Stimulated activated CD4-positive, alpha-beta T cell treated with anti-CD3 and anti-CD28 coated beads, Interleukin-15, amount 100 ng/mL, for 1 hour (primary cell): Measurements from ENCODE around the gene TNNC1.

ENCODE experiments used
- DNase-seq, 2 donors: peaks; one replicate each; pipeline ENCODE4 v3.0.0-alpha.2; 2020; ENCODE audit warnings: low read depth in 1 of 2, low spot score in 1 of 2

The TNNC1 gene

GRCh38 chr3:52432225-52432624 is 21.6 kb downstream of the TNNC1 start:
- DNase-seq: no peak

- no peak for DNase-seq
These were observed 22.2 kb downstream of the TNNC1 start for GRCh38 chr3:52431459-52432223.

GRCh38 chr3:52430416-52430810 is 23.4 kb downstream of the TNNC1 start:
- DNase-seq: no peak

GRCh38 chr3:52429779-52430415 is 23.9 kb downstream of the TNNC1 start:
- DNase-seq: no peak

GRCh38 chr3:52429031-52429430 is 24.8 kb downstream of the TNNC1 start:
- no peak for DNase-seq

- DNase-seq: no peak
These were observed 25.5 kb downstream of the TNNC1 start for GRCh38 chr3:52428151-52429005.

- DNase-seq: no peak
These were observed 30.7 kb downstream of the TNNC1 start for GRCh38 chr3:52423173-52423572.

- DNase-seq: no peak
These were observed 31.2 kb downstream of the TNNC1 start for GRCh38 chr3:52422669-52423068.

GRCh38 chr3:52420388-52420787 is 33.5 kb downstream of the TNNC1 start:
- DNase-seq: no peak

- DNase-seq: no peak
These were observed 38.0 kb downstream of the TNNC1 start for GRCh38 chr3:52415800-52416199.

GRCh38 chr3:52408466-52408865 is 45.4 kb downstream of the TNNC1 start:
- no peak for DNase-seq

- no peak for DNase-seq
These were observed 46.1 kb downstream of the TNNC1 start for GRCh38 chr3:52407779-52408178.

- no peak for DNase-seq
These were observed 46.9 kb downstream of the TNNC1 start for GRCh38 chr3:52406791-52407510.

GRCh38 chr3:52406231-52406661 is 47.6 kb downstream of the TNNC1 start:
- no peak for DNase-seq

- no peak for DNase-seq
These were observed 48.2 kb downstream of the TNNC1 start for GRCh38 chr3:52405601-52406110.

- DNase-seq: no peak
These were observed 48.8 kb downstream of the TNNC1 start for GRCh38 chr3:52405066-52405465.

GRCh38 chr3:52404391-52404790 is 49.5 kb downstream of the TNNC1 start:
- DNase-seq: no peak

GRCh38 chr3:52403955-52404354 is 49.9 kb downstream of the TNNC1 start:
- DNase-seq: no peak

- DNase-seq: no peak
These were observed 50.5 kb downstream of the TNNC1 start for GRCh38 chr3:52403271-52403841.

- no peak for DNase-seq
These were observed 51.1 kb downstream of the TNNC1 start for GRCh38 chr3:52402706-52403270.
